NOMO-1 treated with DMSO at 0.1 percent for 48 hours (cell line): ENCODE data around the gene POLG2.
A peak's percentile ranks its signal among the peaks of the same experiment; 100 is the strongest.
"Not testable (repeated sequence)": the region's sequence is repeated elsewhere in the genome, so short reads cannot be mapped to it uniquely, and the experiment has no call there.

Experiments
- DNase-seq: peaks from one replicate; lab custom pipeline; 2025; ENCODE audit not compliant: unreplicated experiment; lab: John Stamatoyannopoulos, UW

Gene POLG2

DNA sequence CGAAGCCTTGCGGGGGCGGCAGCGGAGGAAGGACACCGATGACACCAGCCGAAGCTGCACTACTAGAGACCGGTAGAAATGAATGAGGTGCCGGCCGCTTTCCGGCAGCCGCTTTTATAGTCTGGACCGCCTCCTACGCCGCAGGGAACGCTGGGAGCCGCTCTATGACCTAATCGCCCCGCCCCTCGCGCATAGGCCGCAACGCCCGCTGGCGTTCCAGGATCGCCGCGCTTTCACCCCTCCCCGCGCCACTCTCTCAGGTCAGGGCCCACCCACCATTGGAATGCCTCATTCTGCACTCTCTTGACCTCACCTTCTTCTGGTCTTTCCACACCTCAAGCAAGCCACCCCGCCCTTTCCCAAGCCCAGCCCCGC, 9.3 kb upstream of the POLG2 start, which contains the start of gene DDX5:
Gene DDX5 (minus strand): TSS at position 89 of the 375 bp plus-strand sequence. CDS start 170 bp downstream, outside the sequence.
- DNase-seq, result peak; percentile 98

DNA sequence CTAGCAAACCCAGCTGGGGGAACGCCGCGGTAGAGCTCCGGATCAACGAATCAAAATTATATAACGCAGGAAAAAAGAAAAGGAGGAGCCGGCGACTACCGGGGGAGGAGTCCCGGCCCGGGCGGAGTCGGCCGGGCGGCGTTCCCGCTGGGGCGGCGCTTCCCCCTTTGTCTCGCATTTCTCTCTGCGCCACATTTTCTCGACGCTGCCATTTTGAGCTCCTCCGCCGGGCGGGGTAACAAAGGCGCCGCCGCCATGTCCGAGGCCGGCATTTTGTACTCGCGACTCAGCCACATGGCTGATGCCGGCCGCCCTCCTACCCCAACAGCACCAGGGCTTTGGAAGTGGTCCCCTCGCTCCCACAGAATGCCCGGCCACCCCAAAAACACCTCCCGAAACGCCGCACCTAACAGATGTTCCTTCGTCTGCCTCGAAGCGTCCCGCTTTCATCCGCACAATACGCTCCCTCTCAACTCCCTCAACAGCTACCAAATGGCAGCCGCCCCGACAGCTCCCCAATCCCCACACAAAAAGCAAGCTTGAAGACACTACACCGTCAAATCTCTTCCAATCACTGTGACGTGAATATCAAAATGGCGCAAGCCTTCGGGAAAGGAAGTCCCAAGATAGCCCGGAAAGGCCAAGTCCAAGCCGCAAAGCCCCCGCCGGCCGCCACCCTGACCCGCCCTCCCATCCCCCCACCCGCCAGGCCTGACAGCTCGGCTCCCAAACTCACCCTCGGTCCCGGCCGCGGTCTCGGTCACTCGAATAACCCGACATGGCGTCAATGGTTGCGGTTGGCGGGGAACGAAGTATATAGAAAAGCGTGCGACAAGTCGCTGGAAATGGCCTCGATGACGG, 8.7 kb upstream of the POLG2 start:
- DNase-seq, result peak; percentile 86

DNA sequence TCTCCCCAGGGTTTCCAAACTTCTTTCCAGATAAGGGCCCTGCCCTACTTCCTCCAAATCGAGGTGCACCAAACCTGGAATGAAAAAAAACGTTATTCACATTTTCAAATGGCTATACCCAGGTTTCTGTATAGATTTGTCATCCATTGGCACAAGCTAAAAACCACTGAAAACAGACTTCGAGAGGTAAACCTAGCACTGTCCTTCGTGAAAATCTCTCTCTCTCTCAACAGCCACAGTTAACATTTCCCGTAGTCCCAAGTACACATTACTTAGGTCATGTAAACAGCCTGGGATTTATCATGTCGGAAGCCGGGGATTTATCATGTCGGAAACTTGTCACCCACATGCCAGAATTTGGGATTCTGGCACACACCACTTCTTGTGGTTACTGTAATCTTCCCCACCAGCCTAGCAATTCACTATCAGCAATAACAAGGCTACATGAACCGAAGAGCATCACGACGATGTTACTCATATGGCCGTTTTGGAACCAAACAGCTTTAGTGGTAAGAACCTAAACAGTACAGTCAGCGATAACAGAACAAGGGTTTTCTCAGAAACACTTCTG, 8.0 kb upstream of the POLG2 start:
- DNase-seq, result no peak

DNA sequence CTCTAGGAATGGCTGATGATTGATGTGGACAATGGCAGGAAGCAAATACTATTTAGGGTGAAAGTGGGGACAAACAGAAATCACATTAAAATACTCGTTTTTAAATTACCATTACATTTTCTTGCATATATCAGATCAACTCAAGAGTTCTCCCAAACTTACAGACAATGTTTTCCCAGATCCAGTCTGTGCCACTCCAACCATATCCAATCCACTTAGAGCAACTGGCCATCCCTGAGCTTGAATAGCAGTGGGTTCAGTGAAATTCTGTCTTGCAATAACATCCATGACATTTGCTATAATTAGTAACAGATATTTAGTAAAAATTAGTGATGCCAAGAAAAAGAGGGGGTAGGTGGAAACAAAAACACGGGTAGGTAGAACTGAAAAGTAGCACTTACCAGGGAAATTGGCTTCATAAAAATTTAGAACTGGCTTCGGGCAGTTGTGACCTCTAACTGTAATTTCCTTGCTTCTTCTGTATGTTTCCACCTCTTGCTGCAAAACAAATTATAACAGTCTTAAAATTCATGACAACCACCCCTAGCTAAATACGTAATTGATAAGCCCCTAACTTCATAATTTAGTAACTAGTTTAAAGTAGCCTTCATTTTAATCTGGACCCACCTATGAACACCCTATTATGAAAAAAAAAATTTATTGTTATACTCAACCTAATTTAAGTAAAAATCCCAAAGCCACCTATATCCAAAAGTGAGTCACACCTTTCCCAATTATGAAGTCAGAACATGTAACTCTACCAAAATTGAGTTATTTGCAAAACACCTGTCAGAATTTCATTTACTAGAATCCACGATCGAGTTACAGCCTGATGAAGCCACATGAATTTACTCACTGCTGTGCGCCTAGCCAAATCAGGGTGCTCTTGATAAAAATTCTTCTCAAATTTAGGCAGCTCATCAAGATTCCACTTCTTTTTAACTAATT, 7.2 kb upstream of the POLG2 start:
- DNase-seq, result no peak

- DNase-seq, result no peak
Observed at GRCh38 chr17:64503341-64503740, 6.5 kb upstream of the POLG2 start.

DNA sequence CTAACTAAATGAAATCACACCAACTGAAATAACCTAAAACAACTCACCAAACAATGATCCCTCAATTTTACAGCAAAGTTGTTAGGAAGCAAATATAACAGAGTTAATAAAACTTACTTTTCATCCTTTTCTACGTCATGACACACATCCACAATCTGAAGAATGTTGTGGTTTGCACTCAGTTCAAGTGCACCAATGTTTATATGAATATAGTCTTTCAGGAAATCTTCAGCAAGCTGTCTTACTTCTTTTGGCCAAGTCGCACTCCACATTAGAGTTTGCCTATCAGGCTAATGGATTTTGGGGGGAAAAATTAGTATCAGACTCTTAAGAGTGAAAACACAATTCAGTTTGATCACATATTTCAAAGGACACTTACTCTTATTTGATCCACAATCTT, 6.0 kb upstream of the POLG2 start:
- DNase-seq, result no peak

DNA sequence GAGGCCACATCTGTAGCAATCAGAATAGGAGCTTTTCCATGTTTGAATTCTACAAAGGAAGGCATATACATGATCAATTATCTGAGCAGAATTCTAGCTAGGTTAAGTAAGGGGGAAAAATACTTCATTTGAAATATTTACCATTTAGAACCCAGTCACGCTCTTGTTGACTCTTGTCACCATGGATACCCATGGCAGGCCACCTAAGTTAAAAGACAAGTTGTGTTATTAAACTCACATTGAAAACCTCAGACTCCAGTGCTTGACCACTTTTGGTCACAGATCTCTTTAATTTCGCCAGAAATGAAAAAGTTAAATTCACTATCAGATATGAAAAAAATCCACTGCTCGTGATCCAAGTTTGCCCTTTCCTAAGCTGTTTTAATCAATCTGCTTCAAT, 5.2 kb upstream of the POLG2 start:
- DNase-seq, result no peak

- DNase-seq, result no peak
Observed at GRCh38 chr17:64500862-64501765, 4.3 kb upstream of the POLG2 start.

- DNase-seq, result no peak
Observed at GRCh38 chr17:64500487-64500859, 3.6 kb upstream of the POLG2 start.

- DNase-seq, result no peak
Observed at GRCh38 chr17:64499805-64500486, 3.1 kb upstream of the POLG2 start.

DNA sequence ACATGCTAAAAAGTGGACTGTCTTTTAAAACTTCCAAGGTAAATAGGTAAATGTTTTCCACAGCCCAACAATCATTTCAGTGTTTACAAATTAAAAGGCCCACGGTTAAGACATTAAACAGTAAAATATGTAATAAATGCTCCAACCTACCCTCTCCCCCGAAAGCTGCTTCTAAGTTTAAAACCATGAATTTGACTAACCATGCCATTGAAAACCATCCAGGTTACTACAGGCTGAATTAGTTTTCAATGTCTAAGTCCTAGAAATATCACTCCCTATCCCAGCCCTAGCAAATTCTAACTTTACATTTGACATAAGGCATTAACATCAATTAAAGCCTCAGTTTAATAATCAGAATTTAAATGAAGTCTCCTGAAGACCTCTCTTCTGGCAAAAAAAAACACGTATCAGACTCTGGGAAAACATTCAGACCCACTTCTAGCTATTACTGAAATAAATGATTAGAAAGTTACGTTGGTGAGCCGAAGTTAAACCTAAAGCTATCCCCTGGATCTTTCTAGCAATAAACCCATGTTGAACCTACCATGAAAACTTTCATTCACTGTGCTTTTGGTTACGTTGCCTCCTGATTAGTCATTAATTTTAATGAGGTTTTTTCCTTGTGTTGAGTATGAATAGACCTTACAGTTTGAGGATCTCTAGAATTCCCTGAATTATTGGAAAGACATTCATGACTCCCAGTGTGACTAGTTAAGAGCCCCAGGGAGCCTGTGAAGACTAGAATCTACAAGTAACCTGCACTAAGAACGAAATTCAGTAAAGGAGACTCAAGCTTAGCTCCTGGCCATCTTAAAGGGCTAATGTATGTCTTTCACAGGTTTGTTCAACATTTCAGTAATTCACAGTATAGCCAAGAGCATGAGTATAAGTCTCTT, 1.7 kb upstream of the POLG2 start:
- peak; percentile 10 for DNase-seq

DNA sequence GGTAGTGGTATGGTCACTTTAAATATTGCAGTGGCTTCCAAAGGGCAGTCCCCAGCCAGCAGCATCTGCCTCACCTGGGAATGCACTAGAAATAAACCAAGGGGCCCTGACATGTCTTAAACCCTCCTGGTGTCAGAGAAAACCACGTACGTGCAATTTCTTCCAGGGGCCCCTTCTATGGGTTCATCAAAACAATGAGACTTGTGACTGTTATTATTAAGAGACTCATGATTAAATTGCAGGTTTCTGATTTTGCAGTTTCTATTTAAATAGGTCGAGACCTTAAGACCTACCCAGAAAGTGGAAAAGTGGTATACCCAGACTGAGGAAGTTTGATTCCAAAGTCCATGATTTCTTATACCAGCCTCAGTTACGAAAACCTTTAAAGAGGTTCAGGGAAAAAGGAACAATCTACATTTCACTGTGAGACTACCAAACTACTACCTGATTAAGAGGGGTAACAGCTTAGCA, 746 bp upstream of the POLG2 start:
- peak; percentile 60 for DNase-seq

DNA sequence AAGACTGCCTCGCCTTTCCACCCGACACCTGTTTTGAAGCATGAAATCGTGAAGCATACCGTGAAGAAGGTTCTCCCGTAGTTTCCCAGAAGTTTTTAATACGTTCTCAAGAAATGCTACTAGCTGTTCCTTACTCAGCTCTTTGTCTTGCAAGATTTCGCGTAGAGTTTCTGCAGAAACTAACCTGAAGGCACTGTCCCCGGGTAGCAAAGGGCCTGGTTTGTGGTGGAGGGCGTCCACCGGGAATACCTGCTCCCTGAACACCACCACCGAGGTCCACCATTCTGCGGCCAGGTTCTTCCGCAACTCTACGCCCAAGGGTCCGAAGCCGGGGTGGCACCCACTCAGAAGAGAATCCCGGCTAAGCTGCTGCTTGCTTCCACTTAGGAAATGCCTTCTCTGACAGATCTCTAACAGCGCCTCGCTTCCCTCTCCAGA, 487 bp downstream of the POLG2 start:
- no peak for DNase-seq

- DNase-seq, result not testable (repeated sequence)
Observed at GRCh38 chr17:64495300-64495699, 1.6 kb downstream of the POLG2 start.

GRCh38 chr17:64494121-64494520, 2.7 kb downstream of the POLG2 start:
- no peak for DNase-seq

DNA sequence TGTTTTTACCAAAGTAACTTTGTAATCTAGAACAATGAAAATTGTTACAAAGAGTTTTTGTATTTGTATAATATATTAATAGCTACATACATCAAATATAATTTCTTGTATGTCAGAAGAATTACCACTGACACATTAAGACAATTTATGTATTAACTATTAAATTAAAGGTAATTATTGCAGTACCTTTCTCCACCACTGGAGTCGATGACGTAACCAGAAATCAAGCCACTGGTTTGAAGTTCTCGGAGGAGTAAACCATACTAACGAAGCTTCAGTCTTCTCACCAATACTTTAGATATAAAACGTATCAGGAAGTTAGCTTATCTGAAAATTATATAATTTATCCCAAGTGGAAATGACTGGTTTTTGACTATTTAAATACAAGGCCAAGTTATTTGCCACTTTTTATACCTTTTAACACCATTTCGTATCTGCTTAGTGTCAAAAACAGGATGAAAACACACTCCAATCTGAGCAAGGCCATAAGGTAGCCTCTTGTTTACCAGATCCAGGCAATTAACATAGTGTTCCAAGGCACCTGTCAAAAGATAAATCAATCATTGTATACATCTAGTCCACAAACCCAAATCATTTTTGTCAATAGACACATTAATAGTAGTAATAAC, 4.3 kb downstream of the POLG2 start:
- no peak for DNase-seq

- DNase-seq, result no peak
Observed at GRCh38 chr17:64491994-64492393, 4.9 kb downstream of the POLG2 start.
